GM12872 (cell line): ENCODE data around the gene RGL1.

Experiments
- TF ChIP-seq, protein P1 (sequence below): IDR thresholded peaks from 3 replicates; pipeline ENCODE4 v1.5.1; 2011; ENCODE audit warnings: low read depth, mild to moderate bottlenecking, low read length, moderate library complexity; ENCODE audit not compliant: insufficient read depth

Gene RGL1

DNA sequence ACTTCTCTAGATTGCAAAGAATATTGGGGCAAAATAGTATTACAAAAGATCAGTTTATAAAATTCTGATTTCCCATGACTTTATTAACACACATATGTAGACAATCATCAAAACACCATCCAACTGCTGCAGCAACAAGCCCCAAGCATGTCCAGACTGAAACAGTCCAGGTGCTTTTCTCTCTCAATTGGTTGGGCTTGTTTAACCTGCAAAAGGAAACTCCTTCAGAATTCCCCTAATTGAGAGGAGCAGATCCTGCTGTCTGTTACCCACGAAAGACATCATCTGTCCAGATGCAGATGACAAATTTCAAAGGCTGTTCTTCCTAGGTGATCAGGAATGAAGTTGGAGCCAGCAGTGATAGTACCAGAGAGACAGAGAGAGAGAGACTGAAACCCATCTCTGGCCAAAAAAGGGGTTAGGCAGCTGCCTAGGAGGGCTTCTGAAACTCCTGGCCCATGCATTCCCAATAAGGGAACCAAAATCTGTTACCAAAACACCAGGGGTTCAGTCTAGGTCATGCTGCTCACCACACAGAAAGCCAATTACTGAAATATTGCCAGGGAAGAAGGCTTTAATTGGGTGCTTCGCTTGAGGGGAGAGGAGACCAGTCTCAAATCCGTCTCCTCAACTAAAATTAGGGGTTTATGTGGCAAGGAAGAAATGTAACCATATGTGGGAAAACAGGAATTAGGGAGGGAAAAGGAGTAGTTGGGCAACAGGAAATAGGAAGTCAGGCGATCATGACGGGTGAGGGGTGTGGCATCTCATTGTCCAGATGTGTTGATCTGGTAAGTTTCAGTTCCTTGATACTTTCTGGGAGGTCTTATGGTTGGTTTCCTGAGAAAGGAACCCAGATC, 34.7 kb upstream of the RGL1 start:
- TF ChIP-seq, protein P1, sequence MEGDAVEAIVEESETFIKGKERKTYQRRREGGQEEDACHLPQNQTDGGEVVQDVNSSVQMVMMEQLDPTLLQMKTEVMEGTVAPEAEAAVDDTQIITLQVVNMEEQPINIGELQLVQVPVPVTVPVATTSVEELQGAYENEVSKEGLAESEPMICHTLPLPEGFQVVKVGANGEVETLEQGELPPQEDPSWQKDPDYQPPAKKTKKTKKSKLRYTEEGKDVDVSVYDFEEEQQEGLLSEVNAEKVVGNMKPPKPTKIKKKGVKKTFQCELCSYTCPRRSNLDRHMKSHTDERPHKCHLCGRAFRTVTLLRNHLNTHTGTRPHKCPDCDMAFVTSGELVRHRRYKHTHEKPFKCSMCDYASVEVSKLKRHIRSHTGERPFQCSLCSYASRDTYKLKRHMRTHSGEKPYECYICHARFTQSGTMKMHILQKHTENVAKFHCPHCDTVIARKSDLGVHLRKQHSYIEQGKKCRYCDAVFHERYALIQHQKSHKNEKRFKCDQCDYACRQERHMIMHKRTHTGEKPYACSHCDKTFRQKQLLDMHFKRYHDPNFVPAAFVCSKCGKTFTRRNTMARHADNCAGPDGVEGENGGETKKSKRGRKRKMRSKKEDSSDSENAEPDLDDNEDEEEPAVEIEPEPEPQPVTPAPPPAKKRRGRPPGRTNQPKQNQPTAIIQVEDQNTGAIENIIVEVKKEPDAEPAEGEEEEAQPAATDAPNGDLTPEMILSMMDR: no peak

DNA sequence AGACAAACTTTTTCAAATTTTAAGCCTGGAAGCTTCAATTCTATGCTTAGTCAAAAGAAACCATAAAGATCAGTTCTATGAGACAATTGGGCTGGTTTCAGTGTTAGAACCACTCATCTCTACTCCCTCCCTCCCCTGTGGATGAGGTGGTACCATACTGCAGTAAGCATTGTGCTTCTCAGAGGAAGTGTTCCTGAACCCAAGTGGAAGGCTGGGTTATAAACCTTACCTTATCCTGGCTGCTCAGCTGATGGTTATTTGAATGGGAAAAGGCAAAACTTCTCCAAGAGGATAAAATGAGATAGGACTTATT, 34.1 kb upstream of the RGL1 start:
- TF ChIP-seq, protein P1: no peak

DNA sequence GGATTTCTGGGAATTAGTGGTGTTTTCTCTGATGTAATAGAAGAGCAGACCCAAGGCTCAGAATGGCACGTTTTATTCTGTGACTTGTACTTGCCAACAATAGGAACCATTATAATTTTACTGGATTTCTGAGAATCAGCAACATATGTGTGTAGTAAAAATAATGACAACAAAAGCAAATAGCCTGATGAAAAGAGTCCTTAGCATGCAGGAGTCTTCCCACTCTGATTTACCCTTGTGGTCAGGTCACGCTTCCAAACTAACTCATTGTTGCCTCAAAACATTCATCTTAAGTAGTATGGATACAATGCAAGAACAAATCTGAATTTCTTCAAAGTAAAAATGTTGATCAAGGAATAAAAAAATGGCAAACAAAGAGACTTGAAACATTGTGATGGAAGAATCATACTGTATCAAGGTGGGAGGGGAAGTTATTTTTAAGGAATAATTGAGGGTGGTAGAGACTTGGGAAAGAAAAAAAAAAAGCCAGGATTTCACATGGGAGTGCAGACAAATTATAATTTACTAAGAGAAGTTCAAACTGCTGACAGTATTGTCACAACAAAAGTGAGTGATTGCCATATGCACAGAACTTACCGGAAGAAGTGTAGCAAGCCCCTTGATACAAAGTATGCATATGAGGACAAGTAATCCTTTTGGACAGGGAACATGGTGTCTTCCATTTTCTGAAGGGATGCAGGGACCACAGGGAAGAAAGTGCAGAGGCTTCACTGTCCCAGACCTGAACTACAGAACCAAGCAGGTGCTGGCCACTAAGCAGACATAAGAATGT, 31.2 kb upstream of the RGL1 start:
- TF ChIP-seq, protein P1: no peak

DNA sequence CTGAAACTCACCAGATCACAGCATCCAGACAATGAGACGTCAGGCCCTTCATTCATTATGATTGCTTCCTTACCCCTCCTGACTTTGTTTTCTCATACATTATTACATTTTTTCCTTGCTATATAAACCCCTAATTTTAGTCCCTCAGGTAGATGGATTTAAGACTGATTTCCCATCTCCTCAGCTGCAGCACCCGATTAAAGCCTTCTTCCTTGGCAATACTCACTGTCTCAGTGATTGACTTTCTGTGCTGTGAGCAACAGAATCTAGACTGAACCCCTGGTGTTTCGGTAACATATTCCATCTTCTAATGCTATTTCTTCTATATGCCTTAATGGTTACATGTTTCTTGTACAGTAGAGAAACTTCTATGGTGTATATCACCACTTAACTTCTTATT, 30.0 kb upstream of the RGL1 start:
- TF ChIP-seq, protein P1: no peak

DNA sequence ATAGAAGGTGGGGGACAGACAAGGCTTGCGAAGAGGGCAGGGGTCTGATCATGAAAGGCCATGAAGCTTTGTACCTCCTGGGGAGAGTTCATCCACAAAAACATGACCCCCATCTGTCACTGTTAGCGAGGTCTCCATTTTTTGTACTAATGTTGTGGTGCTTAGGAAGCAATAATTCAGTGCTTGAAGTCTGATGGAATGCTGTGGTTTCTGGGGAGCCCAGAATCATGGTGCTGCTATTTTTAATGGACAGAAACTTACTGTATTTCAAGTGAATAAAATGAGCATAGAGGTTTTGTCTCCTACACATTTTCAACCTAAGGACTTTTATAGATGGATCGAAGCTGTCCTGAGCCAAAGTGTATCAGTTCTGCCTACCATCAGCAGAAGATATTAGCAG, 28.2 kb upstream of the RGL1 start:
- TF ChIP-seq, protein P1: no peak

DNA sequence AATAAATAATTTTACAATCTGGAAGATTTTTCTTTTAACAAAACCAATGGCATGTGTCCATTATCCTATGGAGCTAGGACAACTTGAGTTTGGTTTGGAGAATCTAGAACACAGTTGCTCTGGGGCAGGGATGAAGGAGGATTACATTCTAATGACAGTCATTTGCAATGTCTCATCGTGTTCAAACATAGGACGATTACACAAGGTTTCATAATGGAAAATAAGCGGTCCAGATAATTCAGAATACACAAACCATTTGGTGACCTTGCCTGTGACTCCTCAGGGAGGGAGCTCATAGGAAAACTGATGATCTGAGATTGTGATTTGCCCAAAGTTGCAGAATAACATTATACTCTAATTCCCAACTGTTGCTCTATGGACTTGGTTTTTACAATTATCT, 27.6 kb upstream of the RGL1 start:
- TF ChIP-seq, protein P1: no peak

DNA sequence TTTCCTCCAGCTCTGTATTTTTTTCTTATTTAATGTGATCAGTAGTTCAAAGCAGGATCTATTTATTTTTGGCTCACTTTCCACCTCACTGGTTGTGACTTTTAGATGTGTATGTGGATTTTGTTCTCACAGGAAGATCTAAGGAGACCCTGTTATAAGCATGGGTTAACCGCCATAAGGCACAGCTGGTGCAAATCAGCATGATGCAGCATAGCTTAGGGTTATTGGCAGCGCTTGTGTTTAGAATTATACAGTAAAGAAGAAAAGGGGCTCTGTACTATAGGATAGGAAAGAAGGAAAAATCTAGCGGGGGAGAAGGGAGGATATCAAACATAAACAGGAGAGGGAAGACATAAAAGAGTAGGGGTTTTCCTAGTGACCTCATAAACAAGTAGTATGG, 26.9 kb upstream of the RGL1 start:
- TF ChIP-seq, protein P1: no peak
